KMS-11 (cell line): Measurements from ENCODE around the gene DPYSL5.

ENCODE experiments used
- H2AFZ ChIP-seq: fragments of 200-600 bp; sonication (generic); 2 replicates; pipeline ENCODE4 v1.6.1; 2016; ENCODE audit warnings: antibody characterized with exemption, mixed run types, low read depth
- H3K27ac ChIP-seq: fragments of 200-600 bp; sonication (generic); 2 replicates; pipeline ENCODE4 v1.6.1; 2016; ENCODE audit warnings: mild to moderate bottlenecking, mixed run types
- H3K27me3 ChIP-seq: fragments of 200-600 bp; sonication (generic); 2 replicates; pipeline ENCODE4 v1.6.1; 2017; ENCODE audit warnings: mild to moderate bottlenecking, low read depth, mixed run types, moderate library complexity; ENCODE audit not compliant: insufficient read depth
- H3K36me3 ChIP-seq: fragments of 200-600 bp; sonication (generic); 2 replicates; pipeline ENCODE4 v1.6.1; 2017; ENCODE audit warnings: mild to moderate bottlenecking, mixed run types; ENCODE audit not compliant: insufficient read depth
- H3K4me1 ChIP-seq: fragments of 200-600 bp; sonication (generic); 2 replicates; pipeline ENCODE4 v1.6.1; 2016; ENCODE audit warnings: mild to moderate bottlenecking, low read depth, mixed run types; ENCODE audit not compliant: poor library complexity, severe bottlenecking
- H3K4me2 ChIP-seq: fragments of 200-600 bp; sonication (generic); 2 replicates; pipeline ENCODE4 v1.7.0; 2016; ENCODE audit warnings: mild to moderate bottlenecking, mixed run types
- H3K4me3 ChIP-seq: fragments of 200-600 bp; sonication (generic); IDR thresholded peaks from 2 replicates; pipeline ENCODE4 v1.6.1; 2017; ENCODE audit warnings: low read depth, low read length, mixed read lengths; ENCODE audit not compliant: insufficient read depth
- H3K79me2 ChIP-seq: fragments of 200-600 bp; sonication (generic); 2 replicates; pipeline ENCODE4 v1.6.1; 2016; ENCODE audit warnings: low read depth, mixed run types; ENCODE audit not compliant: insufficient read depth
- H3K9ac ChIP-seq: fragments of 200-600 bp; sonication (generic); 2 replicates; pipeline ENCODE4 v1.6.1; 2016; ENCODE audit warnings: mild to moderate bottlenecking, mixed run types
- H4K20me1 ChIP-seq: fragments of 200-600 bp; sonication (generic); 2 replicates; pipeline ENCODE4 v1.6.1; 2016; ENCODE audit warnings: mild to moderate bottlenecking, mixed run types; ENCODE audit not compliant: insufficient read depth
- TF ChIP-seq, protein P1 (sequence below): fragments of 200-600 bp; sonication (generic); conservative IDR thresholded peaks from 2 replicates; pipeline ENCODE4 v1.6.1; 2017; ENCODE audit warnings: low read depth, mild to moderate bottlenecking, antibody characterized with exemption, low read length, moderate library complexity, mixed read lengths

DPYSL5 gene

DNA sequence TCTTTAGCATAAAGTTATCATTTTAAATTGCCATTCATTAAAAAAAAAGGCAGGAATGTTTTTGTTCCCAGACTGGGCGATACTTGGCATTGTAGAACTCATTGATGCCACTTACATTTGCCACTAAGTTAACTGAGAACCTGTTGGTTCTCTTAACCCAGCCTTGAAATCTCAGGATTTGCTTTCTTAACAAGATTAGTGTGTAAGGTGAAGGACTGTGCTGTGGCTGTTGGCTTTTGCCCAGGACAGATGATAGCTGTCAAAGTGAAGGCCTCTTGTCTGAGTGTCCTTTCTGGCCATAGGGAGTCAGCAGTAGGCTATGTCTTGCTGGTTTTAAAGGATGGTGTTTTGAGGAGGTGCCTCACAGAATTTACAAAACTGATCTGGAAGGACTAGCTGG, 2.6 kb downstream of the DPYSL5 start:
- peaks cover 12% of the 10 kb centered on the region for H3K27me3 ChIP-seq
- no peak overlapping the region for H3K4me2 ChIP-seq
- no peak overlapping the region for H3K4me3 ChIP-seq
- H4K20me1 ChIP-seq: no peaks in the 10 kb centered on the region
- no peaks in the 10 kb centered on the region for H3K36me3 ChIP-seq
- TF ChIP-seq, protein P1, sequence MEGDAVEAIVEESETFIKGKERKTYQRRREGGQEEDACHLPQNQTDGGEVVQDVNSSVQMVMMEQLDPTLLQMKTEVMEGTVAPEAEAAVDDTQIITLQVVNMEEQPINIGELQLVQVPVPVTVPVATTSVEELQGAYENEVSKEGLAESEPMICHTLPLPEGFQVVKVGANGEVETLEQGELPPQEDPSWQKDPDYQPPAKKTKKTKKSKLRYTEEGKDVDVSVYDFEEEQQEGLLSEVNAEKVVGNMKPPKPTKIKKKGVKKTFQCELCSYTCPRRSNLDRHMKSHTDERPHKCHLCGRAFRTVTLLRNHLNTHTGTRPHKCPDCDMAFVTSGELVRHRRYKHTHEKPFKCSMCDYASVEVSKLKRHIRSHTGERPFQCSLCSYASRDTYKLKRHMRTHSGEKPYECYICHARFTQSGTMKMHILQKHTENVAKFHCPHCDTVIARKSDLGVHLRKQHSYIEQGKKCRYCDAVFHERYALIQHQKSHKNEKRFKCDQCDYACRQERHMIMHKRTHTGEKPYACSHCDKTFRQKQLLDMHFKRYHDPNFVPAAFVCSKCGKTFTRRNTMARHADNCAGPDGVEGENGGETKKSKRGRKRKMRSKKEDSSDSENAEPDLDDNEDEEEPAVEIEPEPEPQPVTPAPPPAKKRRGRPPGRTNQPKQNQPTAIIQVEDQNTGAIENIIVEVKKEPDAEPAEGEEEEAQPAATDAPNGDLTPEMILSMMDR: no peak
- H3K4me1 ChIP-seq: peaks cover 15% of the 10 kb centered on the region
- H3K79me2 ChIP-seq: no peaks in the 10 kb centered on the region
- H3K27ac ChIP-seq: no peak overlapping the region
- H2AFZ ChIP-seq: no peak overlapping the region
- no peak overlapping the region for H3K9ac ChIP-seq

DNA sequence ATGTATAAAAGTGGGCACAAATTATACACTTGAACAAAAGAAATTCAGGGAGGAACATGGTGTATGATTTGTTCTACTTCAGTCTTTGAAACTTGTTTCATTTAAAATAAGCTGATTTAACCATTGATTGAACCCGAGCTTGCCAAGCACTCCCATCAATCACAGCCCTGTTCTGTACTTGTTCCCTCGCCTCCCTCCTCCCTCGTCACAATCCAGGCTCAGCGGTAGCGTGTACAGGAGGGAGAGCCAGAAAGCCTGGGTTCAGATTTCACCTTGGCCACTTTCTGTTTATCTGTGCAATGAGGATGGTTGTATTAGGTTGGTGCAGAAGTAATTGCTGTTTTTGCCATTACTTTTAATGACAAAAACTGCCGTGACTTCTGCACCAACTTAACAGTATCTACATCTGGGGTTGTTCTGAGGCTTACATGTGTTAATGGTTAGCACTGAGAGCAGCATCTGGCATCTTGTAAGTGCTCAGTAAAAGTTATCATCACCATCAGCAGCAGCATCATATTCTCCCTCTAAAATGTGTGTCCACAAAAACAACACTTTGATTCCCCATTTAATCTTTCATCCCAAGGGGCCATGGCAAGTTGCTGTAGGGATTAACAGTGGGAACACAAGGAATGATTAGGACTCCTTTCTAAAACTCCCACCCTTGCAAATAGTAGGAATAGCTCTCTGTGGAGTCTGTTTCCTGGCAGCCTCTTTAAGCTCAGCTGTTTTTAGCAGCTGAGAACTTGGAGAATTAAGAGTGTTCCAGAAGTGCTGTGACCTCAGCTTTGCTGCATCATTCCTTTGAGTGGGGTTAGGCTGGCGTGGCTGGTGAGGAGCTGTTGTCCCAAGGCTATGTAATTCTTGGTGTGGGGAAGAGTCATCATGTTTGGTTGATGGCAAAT, 4.7 kb downstream of the DPYSL5 start:
- Histone ChIP-seq H3K27me3 (peaks cover under 1% of the 10 kb centered on the region; the same call in 1 of the 2 replicates), H3K79me2 (no peaks in the 10 kb centered on the region), H3K4me1 (no peaks in the 10 kb centered on the region), H3K9ac (no peak overlapping the region), H2AFZ (no peak overlapping the region), H3K36me3 (no peaks in the 10 kb centered on the region), H4K20me1 (no peaks in the 10 kb centered on the region), H3K4me2 (no peak overlapping the region), H3K4me3 (no peak overlapping the region), H3K27ac (no peak overlapping the region)
- TF ChIP-seq, protein P1: no peak

DNA sequence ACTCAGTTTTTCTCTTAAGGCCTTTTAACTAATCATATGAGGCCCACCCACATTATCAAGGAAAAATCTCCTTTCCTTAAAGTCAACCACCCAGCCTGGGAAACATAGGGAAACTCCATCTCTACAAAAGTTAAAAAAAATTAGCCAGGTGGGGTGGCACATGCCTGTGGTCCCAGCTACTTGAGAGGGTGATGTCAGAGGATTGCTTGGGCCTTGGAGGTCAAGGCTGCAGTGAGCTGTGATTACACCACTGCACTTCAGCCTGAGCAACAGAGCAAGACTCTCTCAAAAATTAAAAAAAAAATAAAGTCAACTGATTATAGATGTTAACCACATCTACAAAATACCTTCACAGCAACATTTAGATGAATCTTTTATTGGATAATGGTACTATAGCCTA, 5.8 kb downstream of the DPYSL5 start:
- H3K79me2 ChIP-seq: no peaks in the 10 kb centered on the region
- H4K20me1 ChIP-seq: no peaks in the 10 kb centered on the region
- H3K4me1 ChIP-seq: no peaks in the 10 kb centered on the region
- H3K27me3 ChIP-seq: no peaks in the 10 kb centered on the region
- no peak overlapping the region for H3K27ac ChIP-seq
- TF ChIP-seq, protein P1: no peak
- H3K9ac ChIP-seq: no peak overlapping the region
- no peak overlapping the region for H2AFZ ChIP-seq
- no peaks in the 10 kb centered on the region for H3K36me3 ChIP-seq
- H3K4me2 ChIP-seq: no peak overlapping the region
- H3K4me3 ChIP-seq: no peak overlapping the region

DNA sequence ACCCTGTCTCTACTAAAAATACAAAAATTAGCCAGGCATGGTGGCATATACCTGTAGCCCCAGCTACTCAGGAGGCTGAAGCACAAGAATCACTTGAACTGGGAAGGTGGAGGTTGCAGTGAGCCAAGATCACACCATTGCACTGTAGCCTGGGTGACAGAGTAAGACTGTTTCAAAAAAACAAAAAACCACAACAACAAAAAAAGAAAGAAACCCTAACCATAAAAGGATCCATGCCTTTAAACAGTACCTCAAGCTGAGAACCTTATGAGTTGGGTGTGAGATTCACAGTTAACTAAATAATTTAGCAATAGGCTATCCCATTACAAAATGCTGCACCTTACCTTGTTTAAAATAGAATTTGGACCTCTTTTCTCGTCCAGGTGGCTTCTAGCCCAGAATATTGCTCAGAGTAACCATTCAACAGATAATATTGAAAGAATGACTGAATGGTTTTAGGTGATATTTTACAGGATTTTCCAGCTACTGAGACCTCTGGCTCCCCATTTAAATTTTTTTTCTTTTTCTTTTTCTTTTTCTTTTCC, 6.4 kb downstream of the DPYSL5 start:
- H2AFZ ChIP-seq: no peak overlapping the region
- TF ChIP-seq, protein P1: no peak
- H3K4me3 ChIP-seq: no peak overlapping the region
- no peaks in the 10 kb centered on the region for H3K79me2 ChIP-seq
- no peaks in the 10 kb centered on the region for H3K4me1 ChIP-seq
- H3K9ac ChIP-seq: no peak overlapping the region
- H3K4me2 ChIP-seq: no peak overlapping the region
- no peak overlapping the region for H3K27ac ChIP-seq
- H3K27me3 ChIP-seq: no peaks in the 10 kb centered on the region
- no peaks in the 10 kb centered on the region for H3K36me3 ChIP-seq
- H4K20me1 ChIP-seq: no peaks in the 10 kb centered on the region
